Mesenchymal stem cell (in vitro differentiated cells and primary cell): ENCODE measurements around the gene PIK3CD.
A peak's percentile ranks its signal among the peaks of the same experiment; 100 is the strongest.

ENCODE experiments used
- DNase-seq: peaks from one replicate; pipeline ENCODE4 v3.0.0-alpha.2; 2013
- H2AFZ ChIP-seq: one replicate; pipeline ENCODE4 v1.6.1; 2013; ENCODE audit warnings: low read depth, mild to moderate bottlenecking, control low read depth, inconsistent platforms, low read length, moderate library complexity
- H2AK5ac ChIP-seq: 2 replicates; pipeline ENCODE4 v1.6.1; 2013; ENCODE audit warnings: low read length, moderate library complexity, mild to moderate bottlenecking, inconsistent platforms; ENCODE audit not compliant: severe bottlenecking
- H2BK120ac ChIP-seq: one replicate; pipeline ENCODE4 v1.6.1; 2013; ENCODE audit warnings: low read depth, mild to moderate bottlenecking, inconsistent platforms, low read length, moderate library complexity
- H2BK12ac ChIP-seq, 2 experiments: one replicate each; pipeline ENCODE4 v1.6.1; 2013; ENCODE audit warnings: inconsistent platforms in 2 of 2, low read length in 2 of 2, mild to moderate bottlenecking in 2 of 2, moderate library complexity in 2 of 2, control low read depth in 1 of 2
- H2BK15ac ChIP-seq: one replicate; pipeline ENCODE4 v1.6.1; 2013; ENCODE audit warnings: mild to moderate bottlenecking, low read depth, inconsistent platforms; ENCODE audit not compliant: poor library complexity, severe bottlenecking
- H2BK5ac ChIP-seq: 2 replicates; pipeline ENCODE4 v1.6.1; 2013; ENCODE audit warnings: low read depth, mild to moderate bottlenecking, low read length, control low read depth, inconsistent platforms; ENCODE audit not compliant: poor library complexity, severe bottlenecking
- H3K14ac ChIP-seq, 2 experiments: one replicate each; pipeline ENCODE4 v1.6.1; 2013; ENCODE audit warnings: inconsistent platforms in 2 of 2, low read length in 2 of 2, control low read depth in 1 of 2, mild to moderate bottlenecking in 1 of 2, moderate library complexity in 1 of 2
- H3K18ac ChIP-seq, 2 experiments: one replicate each; pipeline ENCODE4 v1.6.1; 2013; ENCODE audit warnings: inconsistent platforms in 2 of 2, low read length in 2 of 2, control low read depth in 1 of 2, low read depth in 1 of 2, mild to moderate bottlenecking in 1 of 2
- H3K23ac ChIP-seq, 2 experiments: one replicate each; pipeline ENCODE4 v1.6.1; 2013; ENCODE audit warnings: inconsistent platforms in 2 of 2, low read length in 2 of 2, mild to moderate bottlenecking in 2 of 2, moderate library complexity in 2 of 2, control low read depth in 1 of 2
- H3K27ac ChIP-seq: 2 replicates; pipeline ENCODE4 v1.5.1; 2013; ENCODE audit warnings: mild to moderate bottlenecking, moderate library complexity, low read length, control low read depth, inconsistent platforms; ENCODE audit not compliant: poor library complexity, severe bottlenecking
- H3K27me3 ChIP-seq, 2 experiments: 2 replicates each; pipeline versions ENCODE4 v1.6.1 to v1.7.0; 2013; ENCODE audit warnings: low read length in 2 of 2, mild to moderate bottlenecking in 2 of 2, moderate library complexity in 2 of 2, control low read depth in 1 of 2, inconsistent platforms in 1 of 2; ENCODE audit not compliant: control insufficient read depth in 1 of 2, insufficient read depth in 1 of 2
- H3K36me3 ChIP-seq, 2 experiments: 2 replicates each; pipeline versions ENCODE4 v1.6.1 to v1.7.0; 2013; ENCODE audit warnings: low read length in 2 of 2, control low read depth in 1 of 2, inconsistent platforms in 1 of 2, low read depth in 1 of 2, mild to moderate bottlenecking in 1 of 2; ENCODE audit not compliant: insufficient read depth in 2 of 2, control insufficient read depth in 1 of 2
- H3K4ac ChIP-seq, 2 experiments: one replicate each; pipeline ENCODE4 v1.6.1; 2013; ENCODE audit warnings: inconsistent platforms in 2 of 2, low read length in 2 of 2, mild to moderate bottlenecking in 2 of 2, moderate library complexity in 2 of 2, control low read depth in 1 of 2, low read depth in 1 of 2
- H3K4me1 ChIP-seq: 2 replicates; pipeline ENCODE4 v1.6.1; 2013; ENCODE audit warnings: low read depth, low read length, control low read depth; ENCODE audit not compliant: control insufficient read depth, insufficient read depth
- H3K4me2 ChIP-seq: 2 replicates; pipeline ENCODE4 v1.6.1; 2013; ENCODE audit warnings: low read length, mild to moderate bottlenecking, inconsistent platforms; ENCODE audit not compliant: poor library complexity, severe bottlenecking
- H3K4me3 ChIP-seq, 2 experiments: 2 replicates each; pipeline versions ENCODE4 v1.5.1 to v1.7.0; 2013; ENCODE audit warnings: low read length in 2 of 2, mild to moderate bottlenecking in 2 of 2, control low read depth in 1 of 2, low read depth in 1 of 2; ENCODE audit not compliant: insufficient read depth in 1 of 2
- H3K79me1 ChIP-seq: replicated peaks from 2 replicates; pipeline ENCODE4 v1.6.1; 2013; ENCODE audit warnings: mild to moderate bottlenecking, control low read depth, low read length, inconsistent platforms; ENCODE audit not compliant: poor library complexity, severe bottlenecking
- H3K9ac ChIP-seq: 2 replicates; pipeline ENCODE4 v1.7.0; 2013; ENCODE audit warnings: mild to moderate bottlenecking, low read length, moderate library complexity
- H3K9me3 ChIP-seq: 2 replicates; pipeline ENCODE4 v1.7.0; 2013; ENCODE audit warnings: mild to moderate bottlenecking, low read length; ENCODE audit not compliant: control insufficient read depth
- H4K8ac ChIP-seq: one replicate; pipeline ENCODE4 v1.6.1; 2013; ENCODE audit warnings: inconsistent platforms, mild to moderate bottlenecking, low read length, moderate library complexity
- H4K91ac ChIP-seq: one replicate; pipeline ENCODE4 v1.6.1; 2013; ENCODE audit warnings: mild to moderate bottlenecking, low read length, inconsistent platforms
- WGBS: methylation state at CpG from one replicate; pipeline ENCODE4 v1.1.7; 2013; ENCODE audit warnings: mixed read lengths; 5-methylcytosine and 5-hydroxymethylcytosine counted together

The PIK3CD gene

DNA sequence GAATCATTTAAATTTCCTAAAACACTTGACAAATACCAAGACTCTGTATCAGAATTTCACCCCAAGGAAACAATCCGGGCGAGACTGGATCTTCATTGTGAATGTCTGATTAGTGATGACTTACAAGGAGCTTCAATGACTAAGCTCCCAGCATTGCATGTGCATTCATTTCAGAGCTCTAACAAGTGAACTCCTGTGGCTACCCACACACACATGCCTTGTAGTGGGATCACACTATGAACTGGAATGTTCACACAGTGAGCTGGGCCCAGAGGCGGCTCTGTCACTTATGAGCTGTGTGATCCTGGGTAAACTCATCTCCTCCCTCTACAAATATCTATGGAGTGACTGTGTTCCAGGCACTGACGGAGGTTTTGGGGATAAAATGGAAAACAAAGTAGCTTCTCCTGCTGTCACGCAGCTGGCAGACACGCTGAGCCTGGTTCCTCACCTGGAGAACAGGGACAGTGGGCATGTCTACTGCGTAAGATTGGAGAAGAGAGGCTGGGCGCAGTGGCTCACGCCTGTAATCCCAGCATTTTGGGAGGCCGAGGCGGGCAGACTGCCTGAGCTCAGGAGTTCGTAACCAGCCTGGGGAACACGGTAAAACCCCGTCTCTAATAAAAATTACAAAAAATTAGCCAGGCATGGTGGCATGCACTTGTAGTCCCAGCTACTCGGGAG lies 115.4 kb downstream of the PIK3CD start:
- Histone ChIP-seq H3K4me2 (no peak overlapping the region), H3K14ac (no peak overlapping the region), H2AK5ac (no peak overlapping the region), H2AFZ (no peak overlapping the region), H3K9ac (peak overlapping the region; percentile 62), H2BK120ac (no peak overlapping the region), H3K36me3 (peaks cover 1 to 7% of the 10 kb centered on the region in 2 experiments), H3K4me3 (no peak overlapping the region), H3K79me1 (peaks cover 18% of the 10 kb centered on the region), H4K8ac (no peak overlapping the region), H4K91ac (no peak overlapping the region), H3K9me3 (no peaks in the 10 kb centered on the region), H2BK15ac (no peak overlapping the region), H3K27ac (peak overlapping the region; percentile 82), H3K18ac (peak overlapping the region in 1 of 2 experiments; percentile 52), H2BK5ac (no peak overlapping the region), H3K23ac (no peak overlapping the region), H3K27me3 (no peaks in the 10 kb centered on the region), H2BK12ac (peak overlapping the region in 1 of 2 experiments; percentile 49), H3K4ac (no peak overlapping the region), H3K4me1 (peaks cover 12% of the 10 kb centered on the region)
- 78% methylated on average over 14 of the region's 15 CpGs for WGBS
- DNase-seq: peak; percentile 99

- 97% methylated on average over 24 of the region's 24 CpGs for WGBS
- H2AFZ ChIP-seq: no peak overlapping the region
- no peak for DNase-seq
These were observed 116.6 kb downstream of the PIK3CD start for GRCh38 chr1:9767964-9768668.

GRCh38 chr1:9768983-9769382 lies 117.5 kb downstream of the PIK3CD start:
- H2BK5ac ChIP-seq: no peak overlapping the region
- no peak for DNase-seq
- no peak overlapping the region for H3K4me2 ChIP-seq
- H4K8ac ChIP-seq: no peak overlapping the region
- no peak overlapping the region for H3K4me3 ChIP-seq
- no peak overlapping the region for H2BK15ac ChIP-seq
- WGBS: 50% methylated on average over 1 of the region's 3 CpGs
- peaks cover 12% of the 10 kb centered on the region for H3K4me1 ChIP-seq
- H3K27ac ChIP-seq: no peak overlapping the region
- H3K23ac ChIP-seq: no peak overlapping the region
- no peak overlapping the region for H3K4ac ChIP-seq
- no peak overlapping the region for H2AFZ ChIP-seq
- H3K79me1 ChIP-seq: peaks cover 20% of the 10 kb centered on the region
- H2BK120ac ChIP-seq: no peak overlapping the region
- H2BK12ac ChIP-seq: no peak overlapping the region
- no peak overlapping the region for H4K91ac ChIP-seq
- H3K9me3 ChIP-seq: no peaks in the 10 kb centered on the region
- no peak overlapping the region for H3K9ac ChIP-seq
- H3K36me3 ChIP-seq: peaks cover 11% of the 10 kb centered on the region in 2 experiments
- no peak overlapping the region for H2AK5ac ChIP-seq
- no peak overlapping the region for H3K14ac ChIP-seq
- H3K27me3 ChIP-seq: no peaks in the 10 kb centered on the region
- no peak overlapping the region for H3K18ac ChIP-seq

More at GRCh38 chr1:9767964-9768668, 116.6 kb downstream of the PIK3CD start:
- Histone ChIP-seq H3K27me3 (no peaks in the 10 kb centered on the region), H2BK120ac (no peak overlapping the region), H3K4me3 (no peak overlapping the region), H3K36me3 (peaks cover 10% of the 10 kb centered on the region in 2 experiments), H2AK5ac (no peak overlapping the region), H2BK5ac (no peak overlapping the region), H3K9me3 (no peaks in the 10 kb centered on the region), H4K8ac (no peak overlapping the region), H3K4me2 (no peak overlapping the region), H3K14ac (no peak overlapping the region), H3K79me1 (peaks cover 25% of the 10 kb centered on the region), H3K4ac (no peak overlapping the region), H3K4me1 (peaks cover 12% of the 10 kb centered on the region), H3K23ac (no peak overlapping the region), H2BK15ac (no peak overlapping the region), H2BK12ac (no peak overlapping the region), H3K18ac (no peak overlapping the region), H3K9ac (no peak overlapping the region), H3K27ac (no peak overlapping the region), H4K91ac (no peak overlapping the region)

DNA sequence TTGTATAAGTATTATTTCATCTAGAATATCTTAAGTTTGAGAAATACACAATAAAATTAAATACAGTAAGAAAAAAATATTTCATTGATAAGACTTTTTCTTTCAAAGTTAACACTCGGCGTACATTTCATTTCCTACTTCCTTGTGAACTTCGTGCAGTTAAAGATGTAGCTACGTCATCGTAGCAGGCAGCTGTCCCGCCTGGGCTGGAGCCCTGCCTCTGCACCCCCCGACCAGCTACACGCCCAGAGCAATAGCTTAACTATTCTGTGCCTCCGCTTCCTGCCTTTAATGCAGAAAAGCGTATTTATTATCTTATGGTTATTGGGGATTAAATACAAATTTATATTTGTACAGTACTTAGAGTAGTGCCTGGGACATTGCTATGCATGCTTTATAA lies 118.8 kb downstream of the PIK3CD start:
- Histone ChIP-seq H2BK5ac (no peak overlapping the region), H3K4me3 (no peak overlapping the region), H3K27ac (no peak overlapping the region), H2BK12ac (no peak overlapping the region), H3K4me2 (no peak overlapping the region), H2BK15ac (peak overlapping the region; percentile 21), H2AFZ (no peak overlapping the region), H2AK5ac (no peak overlapping the region), H3K9ac (peak overlapping the region; percentile 32), H3K27me3 (no peaks in the 10 kb centered on the region), H3K14ac (no peak overlapping the region), H3K9me3 (no peaks in the 10 kb centered on the region), H3K23ac (no peak overlapping the region), H4K8ac (no peak overlapping the region), H2BK120ac (no peak overlapping the region), H3K18ac (no peak overlapping the region), H3K4ac (no peak overlapping the region), H3K79me1 (peaks cover 28% of the 10 kb centered on the region), H4K91ac (no peak overlapping the region), H3K36me3 (peaks cover 11% of the 10 kb centered on the region in 2 experiments), H3K4me1 (peaks cover 11% of the 10 kb centered on the region)
- DNase-seq: no peak
- WGBS: 89% methylated on average over 10 of the region's 10 CpGs
